B cell (primary cell): Measurements from ENCODE around the gene YIPF2. TPM values are rescaled to one million over a fixed set of nuclear protein-coding genes. Genes with fewer than 3 reads are reported as not detected.

Source experiments
- ATAC-seq: fragments of 200-7000 bp; cut with Tn5 transposase; one replicate; pipeline ENCODE4 v1.10.0; 2021; ENCODE audit warnings: low read depth, mild to moderate bottlenecking, moderate number of reproducible peaks, moderate library complexity
- CTCF ChIA-PET: fragments of 350-600 bp; sonication (Branson Sonifier 250); formaldehyde crosslinking; loops from one replicate; lab custom pipeline; 2021; ENCODE audit warnings: antibody characterized with exemption, inconsistent platforms; lab: Charles Lee
- POLR2A ChIA-PET: fragments of 350-600 bp; sonication (Branson Sonifier 250); formaldehyde crosslinking; loops from one replicate; lab custom pipeline; 2021; ENCODE audit warnings: antibody characterized with exemption; lab: Charles Lee
- DNase-seq: peaks from one replicate; pipeline ENCODE4 v3.0.0; 2013
- H2AFZ ChIP-seq: 2 replicates; pipeline ENCODE4 v1.6.1; 2012; ENCODE audit warnings: mild to moderate bottlenecking, low read depth, low read length; ENCODE audit not compliant: insufficient read depth, poor library complexity, severe bottlenecking
- H3K27ac ChIP-seq, 2 donors: 1 replicate in 1 of 2; 2 replicates in 1 of 2; pipeline ENCODE4 v1.5.1; 2012 to 2013; ENCODE audit warnings: low read length in 2 of 2, mild to moderate bottlenecking in 2 of 2, moderate library complexity in 1 of 2
- H3K27me3 ChIP-seq, 4 experiments: fragments of 200-600 bp in 1 of 4; sonication (generic) in 1 of 4; replicated peaks in 1 of 4; 1 replicate in 2 of 4; 2 replicates in 2 of 4; pipeline versions ENCODE4 v1.6.1 to v1.7.0; 2013 to 2016; ENCODE audit warnings: low read length in 3 of 4, mild to moderate bottlenecking in 2 of 4, mixed read lengths in 1 of 4, moderate library complexity in 1 of 4; ENCODE audit not compliant: insufficient read depth in 4 of 4, control insufficient read depth in 3 of 4; ENCODE audit errors: control extremely low read depth in 1 of 4
- H3K36me3 ChIP-seq, 2 experiments: replicated peaks in 1 of 2; 1 replicate in 1 of 2; 2 replicates in 1 of 2; pipeline versions ENCODE4 v1.6.1 to v1.7.1; 2013; ENCODE audit warnings: low read length in 1 of 2; ENCODE audit not compliant: insufficient read depth in 2 of 2, control insufficient read depth in 1 of 2; ENCODE audit errors: control extremely low read depth in 1 of 2, extremely low read depth in 1 of 2
- H3K4me1 ChIP-seq, 2 donors: fragments of 200-600 bp in 1 of 2; sonication (generic) in 1 of 2; 1 replicate in 1 of 2; 2 replicates in 1 of 2; pipeline versions ENCODE4 v1.5.1 to v1.6.1; 2013 to 2017; ENCODE audit warnings: low read length in 2 of 2; ENCODE audit not compliant: control insufficient read depth in 2 of 2, insufficient read depth in 2 of 2
- H3K4me2 ChIP-seq: replicated peaks from 2 replicates; pipeline ENCODE3; 2012; ENCODE audit warnings: mild to moderate bottlenecking, low read depth, low read length; ENCODE audit not compliant: poor library complexity, severe bottlenecking
- H3K4me3 ChIP-seq, 5 experiments: fragments of 200-600 bp in 1 of 5; sonication (generic) in 1 of 5; 1 replicate in 3 of 5; 2 replicates in 2 of 5; pipeline versions ENCODE4 v1.5.1 to v1.7.0; 2011 to 2016; ENCODE audit warnings: low read length in 4 of 5, mild to moderate bottlenecking in 4 of 5, low read depth in 2 of 5, control low read depth in 1 of 5, moderate library complexity in 1 of 5; ENCODE audit not compliant: insufficient read depth in 1 of 5; ENCODE audit errors: control extremely low read depth in 1 of 5, extremely low read depth in 1 of 5
- H3K79me2 ChIP-seq: fragments of 200-600 bp; sonication (generic); one replicate; pipeline ENCODE4 v1.6.0; 2016; ENCODE audit warnings: low read length; ENCODE audit not compliant: control insufficient read depth, insufficient read depth
- H3K9ac ChIP-seq: fragments of 200-600 bp; sonication (generic); 2 replicates; pipeline ENCODE4 v1.6.1; 2017; ENCODE audit warnings: mild to moderate bottlenecking, low read length, moderate library complexity
- H3K9me3 ChIP-seq, 3 donors: one replicate each; pipeline versions ENCODE4 v1.6.1 to v1.7.1; 2013; ENCODE audit warnings: low read length in 2 of 3; ENCODE audit not compliant: control insufficient read depth in 2 of 3, insufficient read depth in 1 of 3; ENCODE audit errors: control extremely low read depth in 1 of 3
- H4K20me1 ChIP-seq: 2 replicates; pipeline ENCODE4 v1.6.0; 2012; ENCODE audit warnings: mild to moderate bottlenecking, low read length; ENCODE audit not compliant: insufficient read depth, control insufficient read depth, poor library complexity, severe bottlenecking
- H3K27ac Mint-ChIP-seq: one replicate; pipeline ENCODE4 v1.8.0; 2021; ENCODE audit warnings: mixed read lengths
- H3K27me3 Mint-ChIP-seq: one replicate; pipeline ENCODE4 v1.8.0; 2021; ENCODE audit warnings: mixed read lengths
- H3K4me1 Mint-ChIP-seq: one replicate; pipeline ENCODE4 v1.8.0; 2021; ENCODE audit warnings: mixed read lengths
- H3K4me3 Mint-ChIP-seq: one replicate; pipeline ENCODE4 v1.8.0; 2021; ENCODE audit warnings: mixed read lengths
- H3K9me3 Mint-ChIP-seq: one replicate; pipeline ENCODE4 v1.8.0; 2022; ENCODE audit warnings: mixed read lengths; ENCODE audit not compliant: insufficient read depth
- EZH2 ChIP-seq: IDR thresholded peaks from 2 replicates; pipeline ENCODE4 v1.6.1; 2012; ENCODE audit warnings: borderline replicate concordance, low read depth, mild to moderate bottlenecking, moderate library complexity, low read length; ENCODE audit not compliant: insufficient read depth, poor library complexity, severe bottlenecking
- WGBS: methylation state at CpG from one replicate; pipeline ENCODE4 v1.1.5; 2013; ENCODE audit warnings: missing lambda C conversion rate; ENCODE audit not compliant: insufficient coverage; 5-methylcytosine and 5-hydroxymethylcytosine counted together
- intact Hi-C: fragments of 100-400 bp; cut with micrococcal nuclease; formaldehyde crosslinking; loops from one replicate; pipeline ENCODE4 v1.10.0; 2022
- polyA plus RNA-seq: library from polyadenylated mRNA; depleted of rRNA; stranded (reverse); fragments of >200 nt; gene quantifications from 2 replicates; pipeline ENCODE4 v1.2.3, GENCODE V29; 2012
- total RNA-seq, 2 donors: library from RNA; stranded (reverse); fragments of 120-200 nt in 1 of 2; gene quantifications; 1 replicate in 1 of 2; 2 replicates in 1 of 2; pipeline versions ENCODE4 v1.2.3 to v1.2.4, GENCODE V29; 2013 to 2022
- TF ChIP-seq, protein P1 (sequence below): fragments of 200-600 bp; IDR thresholded peaks from one replicate; pipeline ENCODE4 v1.8.0; 2022; ENCODE audit warnings: antibody characterized with exemption, mild to moderate bottlenecking

The YIPF2 gene
- total and polyA plus RNA-seq, 2 donors (not counting 1 experiment from before 2014, with no cell fraction given), result 19.8 to 34.8 TPM

DNA sequence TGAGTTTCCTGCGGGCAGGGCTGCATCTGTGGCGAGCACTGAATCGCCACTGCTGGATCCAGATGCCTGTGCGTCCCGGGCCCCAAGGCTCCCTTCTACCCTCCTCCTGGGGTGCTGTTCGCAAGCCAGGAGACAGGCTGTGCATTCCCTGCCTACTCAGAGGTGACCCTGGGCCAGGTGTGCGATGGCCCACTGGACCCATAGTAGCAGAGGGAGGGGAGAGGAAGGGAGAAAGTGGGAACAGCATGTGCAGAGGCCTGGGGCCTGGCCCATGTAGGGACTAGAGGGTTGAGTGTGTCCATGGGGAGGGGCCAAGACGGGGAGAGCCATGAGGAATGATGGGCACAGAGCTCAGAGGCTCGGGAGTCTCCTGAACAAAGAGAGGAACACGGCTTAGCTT, 29.8 kb downstream of the YIPF2 start:
- Mint-ChIP-seq H3K9me3 (peaks cover 3% of the 10 kb centered on the region), H3K27ac (no peak overlapping the region), H3K4me3 (no peak overlapping the region), H3K4me1 (peaks cover 8% of the 10 kb centered on the region), H3K27me3 (no peaks in the 10 kb centered on the region)
- no peaks in the 10 kb centered on the region for H3K36me3 ChIP-seq
- intact Hi-C loops, result no loop called here
- no peaks in the 10 kb centered on the region for H3K27me3 ChIP-seq
- ChIA-PET CTCF (interaction anchor here (0.6 to 0.9 kb wide), 3 partner anchors 26 to 343 kb away, joined by 3 to 4 read pairs (median 3); no protein-coding TSS in a partner anchor), POLR2A (interaction anchor here (0.6 kb wide), 2 partner anchors 81 to 645 kb away, joined by 3 read pairs; no protein-coding TSS in a partner anchor)
- H4K20me1 ChIP-seq, result peaks cover 28% of the 10 kb centered on the region
- H3K4me1 ChIP-seq, result no peaks in the 10 kb centered on the region
- no peak overlapping the region for H3K4me3 ChIP-seq
- DNase-seq, result no peak
- no peak overlapping the region for H3K27ac ChIP-seq
- ATAC-seq, result no peak
- WGBS, result 95% methylated on average over 9 of the region's 10 CpGs
- TF ChIP-seq, protein P1, sequence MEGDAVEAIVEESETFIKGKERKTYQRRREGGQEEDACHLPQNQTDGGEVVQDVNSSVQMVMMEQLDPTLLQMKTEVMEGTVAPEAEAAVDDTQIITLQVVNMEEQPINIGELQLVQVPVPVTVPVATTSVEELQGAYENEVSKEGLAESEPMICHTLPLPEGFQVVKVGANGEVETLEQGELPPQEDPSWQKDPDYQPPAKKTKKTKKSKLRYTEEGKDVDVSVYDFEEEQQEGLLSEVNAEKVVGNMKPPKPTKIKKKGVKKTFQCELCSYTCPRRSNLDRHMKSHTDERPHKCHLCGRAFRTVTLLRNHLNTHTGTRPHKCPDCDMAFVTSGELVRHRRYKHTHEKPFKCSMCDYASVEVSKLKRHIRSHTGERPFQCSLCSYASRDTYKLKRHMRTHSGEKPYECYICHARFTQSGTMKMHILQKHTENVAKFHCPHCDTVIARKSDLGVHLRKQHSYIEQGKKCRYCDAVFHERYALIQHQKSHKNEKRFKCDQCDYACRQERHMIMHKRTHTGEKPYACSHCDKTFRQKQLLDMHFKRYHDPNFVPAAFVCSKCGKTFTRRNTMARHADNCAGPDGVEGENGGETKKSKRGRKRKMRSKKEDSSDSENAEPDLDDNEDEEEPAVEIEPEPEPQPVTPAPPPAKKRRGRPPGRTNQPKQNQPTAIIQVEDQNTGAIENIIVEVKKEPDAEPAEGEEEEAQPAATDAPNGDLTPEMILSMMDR, result no peak
- no peak for TF ChIP-seq EZH2
- H3K4me2 ChIP-seq, result no peak overlapping the region
- H3K9me3 ChIP-seq, result peaks cover 0 to 3% (median 0%) of the 10 kb centered on the region in 3 donors
- no peak overlapping the region for H2AFZ ChIP-seq
- H3K79me2 ChIP-seq, result peaks cover 72% of the 10 kb centered on the region
- no peak overlapping the region for H3K9ac ChIP-seq

DNA sequence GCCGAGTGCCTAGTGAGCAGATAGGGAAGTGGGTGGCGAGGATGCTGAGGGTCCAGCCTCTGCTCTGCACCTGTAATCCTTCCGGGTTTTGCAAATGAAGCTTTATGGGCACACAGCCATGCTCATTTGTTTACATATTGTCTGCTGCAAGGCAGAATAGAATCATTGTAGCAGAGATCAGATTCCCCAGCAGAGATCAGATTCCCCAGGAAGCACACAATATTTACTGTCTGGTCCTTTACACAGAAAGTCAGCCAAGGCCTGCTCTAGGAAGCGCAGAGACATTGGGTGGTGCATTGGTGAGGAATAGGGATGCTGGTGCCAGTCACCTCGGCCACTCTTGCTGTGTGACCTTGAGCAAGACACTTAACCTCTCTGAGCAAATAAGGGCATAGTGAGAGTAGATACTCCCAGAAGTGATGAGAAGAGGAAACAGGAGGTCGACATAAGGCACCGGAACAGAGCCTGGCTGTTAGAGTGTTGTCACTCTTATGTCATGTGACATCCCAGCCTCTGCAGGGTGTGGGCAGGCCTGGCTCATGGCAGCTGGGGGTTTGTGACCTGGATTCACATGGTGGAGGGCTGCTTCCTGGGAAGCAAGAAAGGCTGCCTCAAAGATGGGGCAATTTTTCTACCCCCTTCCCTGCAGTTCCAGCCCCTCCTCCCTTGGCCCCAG, 31.4 kb downstream of the YIPF2 start:
- no peak overlapping the region for H3K27ac ChIP-seq
- POLR2A ChIA-PET, result no interaction called here
- H3K9me3 ChIP-seq, result no peaks in the 10 kb centered on the region
- WGBS, result 73% methylated on average over 6 of the region's 7 CpGs
- H3K4me2 ChIP-seq, result no peak overlapping the region
- H3K27ac Mint-ChIP-seq, result no peak overlapping the region
- no peaks in the 10 kb centered on the region for H3K36me3 ChIP-seq
- intact Hi-C loops, result no loop called here
- H2AFZ ChIP-seq, result no peak overlapping the region
- H3K27me3 Mint-ChIP-seq, result no peaks in the 10 kb centered on the region
- H3K4me3 ChIP-seq, result no peak overlapping the region
- H3K9me3 Mint-ChIP-seq, result no peaks in the 10 kb centered on the region
- TF ChIP-seq, protein P1, result no peak
- TF ChIP-seq EZH2, result no peak
- no peak for ATAC-seq
- no peaks in the 10 kb centered on the region for H3K27me3 ChIP-seq
- H4K20me1 ChIP-seq, result peaks cover 36% of the 10 kb centered on the region
- H3K4me3 Mint-ChIP-seq, result no peak overlapping the region
- peaks cover 8% of the 10 kb centered on the region for H3K4me1 Mint-ChIP-seq
- no peaks in the 10 kb centered on the region for H3K4me1 ChIP-seq
- H3K9ac ChIP-seq, result no peak overlapping the region
- H3K79me2 ChIP-seq, result peaks cover 81% of the 10 kb centered on the region
- CTCF ChIA-PET, result no interaction called here
- no peak for DNase-seq
